Mesenteric fat pad (tissue), 1 donor: Measurements from ENCODE around the gene BORCS8. TPM values are rescaled to one million over a fixed set of nuclear protein-coding genes. Genes with fewer than 3 reads are reported as not detected.
"Not testable (repeated sequence)": the region's sequence is repeated elsewhere in the genome, so short reads cannot be mapped to it uniquely, and the experiment has no call there.

Experiments
- DNase-seq: peaks from one replicate; pipeline ENCODE4 v3.0.0-alpha.2; 2020; ENCODE audit warnings: low spot score
- total RNA-seq: library from RNA; stranded (reverse); fragmentation: NEBNext Ultra II Directional; extraction: Animal tissue kit (Norgen Biotek cat#: 25700); gene quantifications from one replicate; pipeline ENCODE4 v1.2.1, GENCODE V29; 2021
- donor health status: DM: yes; HTN: yes; CAD: no.

The BORCS8 gene
- total RNA-seq, 1 donor from 2014 or later = 30.8 TPM

DNA sequence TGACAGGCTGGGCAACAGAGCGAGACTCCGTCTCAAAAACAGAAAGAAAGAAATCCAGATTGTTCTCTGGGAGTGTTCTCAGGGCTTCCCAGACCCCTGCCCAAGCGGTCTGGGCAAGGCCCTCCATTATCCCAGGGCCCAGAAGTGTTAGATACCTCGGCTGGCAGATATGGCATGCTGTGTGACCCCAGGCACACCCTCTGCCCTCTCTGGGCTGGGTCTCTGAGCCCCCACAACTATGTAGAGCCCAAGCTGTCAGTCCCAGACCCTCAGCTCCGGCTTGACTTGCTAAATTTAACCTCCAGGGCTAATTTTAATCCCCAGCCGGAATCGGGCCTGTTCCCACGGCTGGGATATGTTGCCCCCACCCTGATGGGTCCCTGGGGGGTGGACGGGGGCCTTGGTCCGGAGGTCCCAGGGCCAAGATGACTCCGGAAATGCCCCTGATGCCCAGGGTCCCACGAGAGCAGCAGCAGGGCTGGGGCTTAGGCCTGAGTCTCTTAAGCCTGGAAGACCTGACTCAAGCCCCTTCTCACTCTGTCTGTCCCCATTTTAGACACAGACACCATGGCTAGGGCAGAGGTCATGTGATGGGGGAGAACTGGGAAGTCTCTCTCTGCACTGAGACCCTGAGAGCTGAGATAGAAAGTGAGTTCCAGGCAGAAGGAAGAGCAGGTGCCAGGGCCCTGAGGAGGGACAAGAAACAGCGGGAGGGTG, 39.1 kb downstream of the BORCS8 start:
- DNase-seq = no peak

DNA sequence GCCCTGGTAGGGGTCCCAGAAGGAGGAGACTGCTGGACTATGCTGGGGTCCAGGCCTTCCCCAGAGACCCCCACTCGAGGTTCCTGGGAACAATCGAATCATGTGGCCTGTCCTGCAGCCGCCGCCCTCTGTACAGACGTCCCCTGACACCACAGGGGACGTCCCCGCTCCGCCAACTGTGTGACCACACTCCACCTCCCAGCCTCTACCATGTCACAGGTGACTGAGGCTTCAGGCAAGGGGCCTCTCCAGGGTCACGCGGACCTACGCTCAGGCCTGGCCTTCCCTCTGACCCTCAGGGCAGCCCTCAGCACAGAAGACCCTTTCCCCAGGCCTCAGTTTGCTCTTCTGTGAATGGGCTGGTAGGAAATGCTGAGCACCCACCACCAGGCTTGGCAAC, 40.5 kb downstream of the BORCS8 start:
- DNase-seq = no peak

DNA sequence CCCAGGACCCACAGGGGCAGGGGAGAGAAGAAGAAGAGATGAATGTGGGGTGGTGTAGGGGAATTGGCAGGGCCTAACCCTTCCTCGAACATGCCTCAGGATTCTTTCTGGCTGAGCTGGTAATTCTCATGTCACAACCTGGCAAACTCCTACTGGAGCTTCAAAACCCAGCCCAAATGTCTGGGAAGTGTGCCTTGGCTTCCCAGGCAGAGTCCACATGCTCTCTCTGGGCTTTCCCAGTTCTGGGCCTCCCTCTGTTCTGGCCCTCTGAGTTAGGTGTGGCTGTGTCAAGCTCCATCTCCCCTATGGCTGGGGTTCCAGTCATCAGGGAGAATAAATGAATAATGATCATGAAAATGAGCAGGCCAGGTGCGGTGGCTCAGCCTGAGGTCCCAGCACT, 42.5 kb downstream of the BORCS8 start:
- no peak for DNase-seq

DNA sequence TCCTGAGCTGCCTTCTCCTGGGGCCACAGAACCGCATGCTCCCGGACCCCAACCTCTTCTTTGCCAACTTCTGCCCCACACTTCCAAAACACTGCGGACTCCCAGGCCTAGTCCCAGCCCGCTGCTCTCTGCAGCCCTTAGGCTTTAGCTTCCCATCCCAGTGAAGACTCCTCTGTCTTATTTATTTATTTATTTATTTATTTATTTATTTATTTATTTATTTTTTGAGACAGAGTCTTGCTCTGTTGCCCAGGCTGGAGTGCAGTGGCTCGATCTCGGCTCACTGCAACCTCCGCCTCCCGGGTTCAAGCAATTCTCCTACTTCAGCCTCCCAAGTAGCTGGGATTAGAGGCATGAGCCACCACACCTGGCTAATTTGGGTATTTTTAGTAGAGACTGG, 43.4 kb downstream of the BORCS8 start:
- DNase-seq = not testable (repeated sequence)

DNA sequence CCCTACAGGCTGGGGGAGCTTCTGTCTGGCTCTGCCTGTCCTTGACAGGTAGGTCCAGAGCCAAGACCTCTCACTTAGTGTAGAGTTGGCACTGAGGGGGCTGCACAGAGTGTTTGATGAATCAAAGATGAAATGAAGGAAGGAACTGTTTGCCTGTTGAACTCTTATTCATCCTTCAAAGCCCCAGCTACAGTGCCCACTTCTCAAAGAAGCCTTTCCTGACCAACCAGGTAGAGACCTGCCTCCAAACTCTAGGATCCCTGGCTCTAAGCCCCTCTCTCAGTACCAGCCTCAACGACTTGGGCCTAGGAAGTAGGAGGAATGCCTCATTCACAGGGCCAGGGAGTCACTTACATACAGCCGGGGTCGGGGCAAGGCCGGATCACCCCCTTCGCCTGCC, 44.6 kb downstream of the BORCS8 start:
- no peak for DNase-seq

DNA sequence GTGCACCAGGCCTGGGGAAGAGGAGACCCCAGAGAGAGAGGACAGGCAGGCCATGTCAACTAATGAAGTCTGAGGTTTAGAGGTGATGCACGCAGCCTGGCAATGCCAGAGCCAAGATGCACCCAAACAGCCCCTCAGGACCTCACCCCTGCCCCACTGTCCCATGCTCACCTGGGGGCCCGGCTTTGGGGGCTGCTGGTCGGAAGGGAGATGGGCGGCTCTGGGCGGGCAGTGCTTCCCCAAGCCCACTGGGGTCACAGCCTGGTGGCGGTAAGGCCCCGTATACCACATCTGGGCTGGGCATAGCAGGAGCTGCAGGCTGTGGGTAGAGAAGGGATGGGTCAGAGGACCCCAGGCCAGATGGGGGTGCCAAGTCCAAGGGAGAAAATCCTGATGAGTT, 45.1 kb downstream of the BORCS8 start:
- no peak for DNase-seq

DNA sequence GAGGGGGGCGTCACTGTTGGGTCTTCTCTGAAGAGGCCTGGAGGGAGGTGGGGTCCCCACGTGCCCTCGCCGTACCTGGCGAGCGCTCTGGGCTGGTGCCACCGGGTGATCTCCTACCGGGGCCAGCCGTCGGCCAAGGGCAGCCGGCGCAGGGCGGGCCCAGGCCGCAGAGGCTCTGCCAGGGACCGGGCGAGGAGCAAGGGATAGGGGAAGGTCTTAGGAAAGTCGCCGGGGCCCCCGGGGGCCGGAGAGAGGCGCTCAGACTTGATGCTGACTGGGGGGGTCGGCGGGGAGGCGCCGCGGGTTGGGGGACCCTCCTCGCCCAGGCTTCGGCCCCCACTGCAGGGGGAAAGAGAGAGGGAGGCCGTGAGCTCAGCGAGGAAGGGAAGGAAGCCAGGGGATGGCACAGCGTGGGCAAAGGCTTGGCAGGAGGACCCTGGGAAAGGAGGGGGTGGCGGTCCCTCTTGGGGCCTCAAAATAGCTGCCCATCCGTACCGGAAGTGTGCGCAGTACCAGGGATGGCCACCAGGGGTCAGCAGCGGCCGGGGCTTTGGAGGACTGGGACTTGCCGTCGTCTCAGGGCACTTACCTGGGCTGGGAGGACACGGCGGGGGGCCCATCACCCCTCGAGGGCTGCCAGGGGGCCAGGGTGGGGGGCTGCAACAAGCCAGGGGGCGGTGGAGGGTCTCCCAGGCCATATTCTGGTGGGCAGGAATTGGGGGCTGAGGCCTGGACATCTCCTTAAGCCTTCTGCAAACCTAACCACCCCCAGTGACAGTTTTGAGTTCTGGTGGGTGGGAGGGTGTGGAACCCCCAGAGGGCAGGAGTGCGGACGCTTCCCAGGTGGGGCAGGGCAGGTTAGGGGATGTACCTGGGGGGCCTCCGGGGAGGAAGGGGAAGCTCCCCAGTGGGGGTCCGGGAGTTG, 46.0 kb downstream of the BORCS8 start:
- DNase-seq = peak; percentile 92

DNA sequence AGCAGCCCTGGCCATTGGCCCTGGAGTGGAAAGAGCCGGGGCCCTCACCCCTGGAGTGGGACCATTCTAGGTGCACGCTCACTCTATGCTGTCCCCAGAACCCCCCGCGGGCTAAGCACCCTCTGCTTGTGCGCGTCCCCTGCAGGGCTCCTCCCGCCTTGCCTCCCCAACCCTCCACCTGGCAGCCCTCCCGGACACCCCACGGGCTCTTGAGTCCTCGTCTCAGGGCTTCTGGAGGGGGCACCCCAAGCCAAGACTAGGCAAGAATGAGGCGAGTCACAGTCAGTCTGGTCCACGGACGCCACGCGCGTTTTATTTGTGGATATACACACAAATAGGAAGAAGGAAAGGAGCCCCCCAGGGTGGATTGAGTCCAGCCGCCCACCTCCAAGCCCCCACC, 46.7 kb downstream of the BORCS8 start:
- DNase-seq = no peak

DNA sequence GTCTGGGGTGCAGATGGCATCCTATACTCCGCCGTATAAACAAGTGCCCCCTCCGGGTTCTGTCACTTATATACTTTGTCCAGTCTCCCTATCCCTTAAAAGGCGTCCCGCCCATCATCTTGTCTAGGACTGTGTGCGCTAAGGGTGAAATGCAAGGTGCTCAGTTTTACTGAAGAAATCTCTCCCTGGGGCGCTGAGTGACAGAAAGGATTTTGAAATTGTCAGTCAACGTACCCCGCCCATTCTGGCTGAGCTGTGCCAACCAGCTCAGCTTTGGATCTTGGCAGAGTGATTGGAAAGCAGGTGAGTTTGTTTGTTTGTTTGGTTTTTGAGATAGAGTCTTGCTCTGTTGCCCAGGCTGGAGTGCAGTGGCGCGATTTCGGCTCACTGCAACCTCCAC, 49.6 kb downstream of the BORCS8 start:
- no peak for DNase-seq

DNA sequence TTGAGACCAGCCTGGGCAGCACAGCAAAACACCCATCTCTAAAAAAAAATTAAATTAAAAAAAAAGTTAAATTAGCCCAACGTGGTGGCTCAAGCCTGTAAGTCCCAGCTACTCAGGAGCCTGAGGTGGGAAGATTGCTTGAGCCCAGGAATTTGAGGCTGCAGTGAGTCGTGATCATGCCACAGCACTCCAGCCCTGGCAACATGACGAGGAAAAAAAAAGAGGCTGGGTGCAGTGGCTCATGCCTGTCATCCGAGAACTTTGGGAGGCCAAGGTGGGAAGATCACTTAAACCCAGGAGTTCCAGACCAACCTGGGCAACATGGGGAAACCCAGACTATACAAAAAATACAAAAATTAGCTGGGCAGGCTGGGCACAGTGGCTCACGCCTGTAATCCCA, 51.5 kb downstream of the BORCS8 start:
- no peak for DNase-seq

DNA sequence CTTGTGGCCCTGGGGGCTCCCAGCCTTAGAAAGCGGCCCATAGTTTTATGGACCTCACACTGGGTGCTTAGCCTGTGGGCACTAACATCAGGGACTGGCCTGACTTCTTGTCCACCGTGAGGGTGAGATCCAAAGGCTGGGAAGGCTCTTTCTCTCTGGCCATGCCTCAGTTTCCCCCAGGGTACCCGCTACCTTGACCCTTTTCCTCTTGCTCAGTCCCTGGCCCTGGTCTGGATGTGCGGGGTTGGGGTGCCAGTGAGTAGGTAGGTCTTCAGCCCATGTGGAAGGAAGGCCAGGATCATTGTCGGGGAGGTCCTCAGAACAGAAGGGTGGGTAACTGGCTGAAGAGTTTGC, 52.1 kb downstream of the BORCS8 start:
- no peak for DNase-seq

DNA sequence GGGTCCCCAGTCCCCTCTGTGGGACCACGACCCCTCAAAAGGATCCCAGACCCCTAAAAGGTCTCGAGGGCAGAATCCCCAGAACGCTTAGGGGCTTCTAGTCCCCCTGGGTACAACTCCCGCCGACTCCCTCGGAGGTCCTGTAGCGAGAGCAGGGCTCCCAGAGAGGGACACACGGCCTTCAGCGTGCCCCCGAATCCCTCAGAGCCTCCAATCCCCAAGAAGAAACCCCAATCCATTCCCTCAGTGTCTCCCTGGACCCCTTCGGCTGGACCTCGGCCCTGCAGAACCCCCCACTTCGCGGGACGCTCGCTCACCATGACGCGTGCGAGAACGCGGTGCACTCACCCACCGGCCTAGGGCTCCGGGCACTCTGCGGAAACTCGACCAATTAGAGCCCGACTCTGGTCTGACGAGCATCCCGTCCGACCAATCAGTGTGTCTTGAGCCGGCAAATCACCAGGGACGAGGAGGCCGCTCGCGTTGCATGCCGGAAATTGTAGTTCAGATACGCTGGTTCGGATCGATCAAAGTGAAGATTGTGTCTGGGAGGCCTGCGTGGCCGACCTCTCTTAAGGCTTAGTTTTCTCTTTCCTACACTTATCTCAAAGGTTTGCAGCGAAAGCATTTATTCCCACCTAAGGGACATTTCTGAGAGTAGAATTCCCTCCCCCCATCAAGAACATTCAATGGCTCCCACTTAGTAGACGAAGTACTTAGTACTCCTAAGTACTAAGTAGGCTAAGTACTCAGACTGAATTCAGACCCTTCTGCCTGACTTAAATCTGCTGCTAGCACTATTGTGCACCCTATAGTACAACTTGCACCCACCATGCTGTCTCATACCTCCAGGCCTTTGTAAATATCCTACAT, 53.6 kb downstream of the BORCS8 start, which contains the start of gene TMEM161A:
Gene TMEM161A, minus strand, starts transcription at position 370 of the 873 bp plus-strand sequence. Its CDS starts 50 bp downstream, at position 320.
- peak; percentile 97 for DNase-seq

DNA sequence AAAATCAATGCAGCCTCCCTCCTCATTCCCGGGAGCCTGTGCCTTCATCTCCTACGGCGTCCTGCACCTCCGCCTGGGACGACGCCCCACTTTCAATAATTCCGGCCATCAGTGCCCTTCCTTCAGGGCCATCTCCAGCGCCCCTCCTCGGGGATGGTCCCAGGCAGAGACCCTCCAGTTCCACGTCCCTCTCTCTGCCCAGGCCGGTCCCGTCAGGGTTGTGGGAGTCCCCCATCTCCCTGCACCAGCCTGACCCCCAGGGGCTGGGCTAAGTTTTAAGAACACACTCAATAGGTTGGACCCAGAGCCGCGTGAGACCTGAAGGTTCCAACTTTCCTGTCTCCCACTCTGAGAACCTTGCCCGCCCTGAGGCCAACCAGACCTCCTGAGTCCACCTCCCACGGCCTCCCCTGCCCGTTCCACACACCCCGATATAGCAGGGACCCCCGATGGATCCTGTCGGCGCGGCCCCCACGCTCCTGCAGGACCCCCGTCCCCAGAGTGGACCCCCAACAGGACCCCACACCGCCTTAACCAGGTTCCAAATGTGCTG, 54.3 kb downstream of the BORCS8 start:
- DNase-seq = no peak

DNA sequence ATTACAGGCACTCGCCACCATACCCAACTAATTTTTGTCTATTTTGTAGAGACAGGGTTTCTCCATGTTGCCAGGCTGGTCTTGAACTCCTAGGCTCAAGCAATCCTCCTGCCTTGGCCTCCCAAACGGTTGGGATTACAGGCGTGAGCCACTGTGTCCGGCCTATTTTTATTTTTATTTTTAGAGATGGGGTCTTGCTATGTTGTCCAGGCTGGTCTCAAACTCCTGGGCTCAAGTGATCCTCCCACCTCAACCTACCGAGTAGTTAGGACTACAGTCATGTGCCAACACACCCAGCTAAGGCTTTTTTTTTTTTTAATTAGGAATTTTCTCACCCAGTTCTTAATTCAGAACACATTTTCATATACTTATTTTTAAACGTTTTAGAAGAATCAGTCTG, 56.2 kb downstream of the BORCS8 start:
- DNase-seq = not testable (repeated sequence)

DNA sequence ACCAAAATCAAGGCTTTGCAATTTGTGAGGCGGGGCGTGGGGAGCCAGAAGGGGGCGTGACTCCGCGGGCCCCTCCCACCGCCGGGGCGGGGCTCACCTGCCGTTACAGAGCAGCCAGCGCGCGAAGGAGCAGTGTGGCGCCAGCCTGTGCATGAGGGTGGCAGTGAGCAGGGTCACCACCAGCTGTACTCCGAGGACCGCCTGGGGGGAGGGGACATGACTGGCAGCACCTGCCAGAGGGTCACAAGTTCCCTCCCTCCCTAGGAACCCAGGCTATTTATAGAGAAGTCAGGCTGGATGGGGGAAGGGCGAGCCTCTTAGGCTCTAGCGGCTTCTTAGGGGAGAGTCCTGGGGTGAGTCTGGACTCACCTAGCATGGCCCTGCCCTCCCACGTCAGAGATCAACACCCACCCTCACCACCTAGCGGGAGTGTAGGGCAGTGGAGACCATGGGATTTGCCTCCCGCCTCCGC, 57.2 kb downstream of the BORCS8 start:
- DNase-seq = no peak

DNA sequence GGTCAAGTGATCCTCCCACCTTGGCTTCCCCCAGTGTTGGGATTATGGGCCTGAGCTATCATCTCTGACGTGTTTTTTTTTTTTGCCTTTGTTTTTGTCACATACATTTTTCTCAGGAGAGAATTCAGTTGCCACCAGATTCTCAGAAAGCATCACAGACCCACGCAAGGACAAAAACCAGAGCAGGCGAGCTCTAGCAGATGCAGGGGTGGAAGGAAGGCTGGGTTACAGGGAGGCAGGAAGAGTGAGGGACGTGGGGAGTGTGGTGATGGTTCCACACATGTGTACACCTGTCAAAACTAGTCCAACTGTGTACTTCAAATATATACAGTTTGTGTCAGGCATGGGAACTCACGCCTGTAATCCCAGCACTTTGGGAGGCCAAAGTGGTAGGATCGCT, 58.0 kb downstream of the BORCS8 start:
- no peak for DNase-seq

DNA sequence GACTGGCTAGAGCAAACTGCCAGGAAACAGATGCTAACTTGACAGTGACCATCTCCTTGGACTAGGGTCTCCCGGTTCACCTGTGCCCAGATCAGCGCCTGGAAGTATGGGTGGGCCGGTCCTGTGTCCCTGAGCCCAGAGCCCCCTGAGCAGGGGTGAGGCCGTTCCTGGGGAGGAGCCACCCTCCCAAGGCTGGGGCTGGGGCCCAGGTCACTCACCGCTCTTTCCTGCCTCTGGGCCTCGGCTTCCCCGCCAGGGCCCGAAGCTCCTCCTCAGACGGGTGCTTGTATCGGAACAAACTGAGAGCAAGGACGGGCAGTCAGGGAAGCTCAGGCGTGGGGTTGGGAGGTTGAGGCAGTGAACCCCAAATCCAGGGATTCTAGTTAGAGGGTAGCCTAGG, 59.0 kb downstream of the BORCS8 start:
- DNase-seq = no peak

DNA sequence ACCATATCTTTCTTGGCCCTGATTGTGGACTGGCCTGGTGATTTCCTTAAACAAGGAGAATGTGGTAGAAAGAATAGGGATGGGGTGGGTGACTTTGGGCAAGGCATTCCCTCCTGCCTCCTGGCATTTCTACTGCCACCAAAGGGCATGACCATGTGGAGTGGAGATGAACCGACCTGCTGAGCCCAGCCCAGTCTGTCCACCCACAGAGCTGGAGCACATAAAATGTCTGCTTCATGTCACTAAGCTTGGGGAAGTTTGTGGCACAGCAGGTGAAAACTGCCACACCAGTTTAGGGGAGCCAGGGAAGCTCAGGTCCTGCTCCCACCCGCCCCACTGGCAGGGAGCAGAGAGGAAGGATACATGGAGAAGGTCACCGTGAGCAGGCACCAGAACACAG, 60.0 kb downstream of the BORCS8 start:
- DNase-seq = no peak
